Measurements from ENCODE around the gene NCK2. TPM values are rescaled to one million over a fixed set of nuclear protein-coding genes. Genes with fewer than 3 reads are reported as not detected.
"Not testable (repeated sequence)": the region's sequence is repeated elsewhere in the genome, so short reads cannot be mapped to it uniquely, and the experiment has no call there.

Gene NCK2
- total RNA-seq, 1 experiment from 2014 or later: 21.6 TPM

- no TSS peak for BruUV-seq (replicated peaks)
- ChIA-PET POLR2A (ENCODE audit: low non-redundant PET) (no interaction called here), CTCF (no interaction called here)
- H3K9me3 ChIP-seq (ENCODE audit: low read depth, low read length, poor library complexity, severe bottlenecking): no peaks in the 10 kb centered on the region
- no peaks in the 10 kb centered on the region for H3K4me1 ChIP-seq (ENCODE audit: insufficient read depth, low read length, poor library complexity, severe bottlenecking)
- H3K36me3 ChIP-seq (ENCODE audit: insufficient read depth, low read length, poor library complexity, severe bottlenecking): no peaks in the 10 kb centered on the region
- DNase-seq (ENCODE audit: low spot score): no peak
- intact Hi-C loops (cut with micrococcal nuclease; ENCODE audit: unreplicated experiment): no loop called here
- no peaks in the 10 kb centered on the region for H3K27me3 ChIP-seq (replicated peaks; ENCODE audit: insufficient read depth, low read depth, low read length, poor library complexity)
- H3K4me3 ChIP-seq (ENCODE audit: low read depth, low read length, poor library complexity, severe bottlenecking): no peak overlapping the region
- H3K27ac ChIP-seq (ENCODE audit: low read depth, low read length, poor library complexity, severe bottlenecking): no peak overlapping the region
- TF ChIP-seq CTCF (conservative IDR thresholded peaks at IDR 0.05; ENCODE audit: low read depth, low read length) (no peak), EZH2 (IDR thresholded peaks at IDR 0.05; ENCODE audit: borderline replicate concordance, low read depth, low read length, poor library complexity, severe bottlenecking) (no peak)
Measured at GRCh38 chr2:105770149-105770548, 25.4 kb downstream of the NCK2 start.

- H3K9me3 ChIP-seq (ENCODE audit: low read depth, low read length, poor library complexity, severe bottlenecking); DNase-seq (ENCODE audit: low spot score); H3K36me3 ChIP-seq (ENCODE audit: insufficient read depth, low read length, poor library complexity, severe bottlenecking); H3K27ac ChIP-seq (ENCODE audit: low read depth, low read length, poor library complexity, severe bottlenecking); intact Hi-C loops (cut with micrococcal nuclease; ENCODE audit: unreplicated experiment); CTCF ChIA-PET; POLR2A ChIA-PET (ENCODE audit: low non-redundant PET); BruUV-seq (replicated peaks); H3K4me1 ChIP-seq (ENCODE audit: insufficient read depth, low read length, poor library complexity, severe bottlenecking); H3K4me3 ChIP-seq (ENCODE audit: low read depth, low read length, poor library complexity, severe bottlenecking); H3K27me3 ChIP-seq (replicated peaks; ENCODE audit: insufficient read depth, low read depth, low read length, poor library complexity): not testable (repeated sequence)
Measured at GRCh38 chr2:105771291-105771690, 26.6 kb downstream of the NCK2 start.

GRCh38 chr2:105771836-105772235, 27.1 kb downstream of the NCK2 start:
- POLR2A ChIA-PET (ENCODE audit: low non-redundant PET): no interaction called here
- intact Hi-C loops (cut with micrococcal nuclease; ENCODE audit: unreplicated experiment): no loop called here
- no peak overlapping the region for H3K27ac ChIP-seq (ENCODE audit: low read depth, low read length, poor library complexity, severe bottlenecking)
- BruUV-seq (replicated peaks): no TSS peak
- CTCF ChIA-PET: no interaction called here
- H3K4me1 ChIP-seq (ENCODE audit: insufficient read depth, low read length, poor library complexity, severe bottlenecking): no peaks in the 10 kb centered on the region
- no peak for DNase-seq (ENCODE audit: low spot score)
- no peaks in the 10 kb centered on the region for H3K36me3 ChIP-seq (ENCODE audit: insufficient read depth, low read length, poor library complexity, severe bottlenecking)
- no peaks in the 10 kb centered on the region for H3K9me3 ChIP-seq (ENCODE audit: low read depth, low read length, poor library complexity, severe bottlenecking)
- H3K27me3 ChIP-seq (replicated peaks; ENCODE audit: insufficient read depth, low read depth, low read length, poor library complexity): no peaks in the 10 kb centered on the region
- no peak overlapping the region for H3K4me3 ChIP-seq (ENCODE audit: low read depth, low read length, poor library complexity, severe bottlenecking)
- TF ChIP-seq EZH2 (IDR thresholded peaks at IDR 0.05; ENCODE audit: borderline replicate concordance, low read depth, low read length, poor library complexity, severe bottlenecking) (no peak), CTCF (conservative IDR thresholded peaks at IDR 0.05; ENCODE audit: low read depth, low read length) (no peak)

- no peaks in the 10 kb centered on the region for H3K27me3 ChIP-seq (replicated peaks; ENCODE audit: insufficient read depth, low read depth, low read length, poor library complexity)
- no TSS peak for BruUV-seq (replicated peaks)
- H3K36me3 ChIP-seq (ENCODE audit: insufficient read depth, low read length, poor library complexity, severe bottlenecking): no peaks in the 10 kb centered on the region
- no peaks in the 10 kb centered on the region for H3K9me3 ChIP-seq (ENCODE audit: low read depth, low read length, poor library complexity, severe bottlenecking)
- CTCF ChIA-PET: no interaction called here
- H3K4me1 ChIP-seq (ENCODE audit: insufficient read depth, low read length, poor library complexity, severe bottlenecking): no peaks in the 10 kb centered on the region
- no peak overlapping the region for H3K4me3 ChIP-seq (ENCODE audit: low read depth, low read length, poor library complexity, severe bottlenecking)
- no peak for TF ChIP-seq EZH2 (IDR thresholded peaks at IDR 0.05; ENCODE audit: borderline replicate concordance, low read depth, low read length, poor library complexity, severe bottlenecking)
- TF ChIP-seq CTCF (conservative IDR thresholded peaks at IDR 0.05; ENCODE audit: low read depth, low read length): no peak
- no peak overlapping the region for H3K27ac ChIP-seq (ENCODE audit: low read depth, low read length, poor library complexity, severe bottlenecking)
- intact Hi-C loops (cut with micrococcal nuclease; ENCODE audit: unreplicated experiment): no loop called here
- POLR2A ChIA-PET (ENCODE audit: low non-redundant PET): no interaction called here
- no peak for DNase-seq (ENCODE audit: low spot score)
Measured at GRCh38 chr2:105772362-105772761, 27.6 kb downstream of the NCK2 start.

Data from A673 (cell line).